ENCODE measurements around the gene MIEN1.
"Not testable (repeated sequence)": the region's sequence is repeated elsewhere in the genome, so short reads cannot be mapped to it uniquely, and the experiment has no call there.

The MIEN1 gene

DNA sequence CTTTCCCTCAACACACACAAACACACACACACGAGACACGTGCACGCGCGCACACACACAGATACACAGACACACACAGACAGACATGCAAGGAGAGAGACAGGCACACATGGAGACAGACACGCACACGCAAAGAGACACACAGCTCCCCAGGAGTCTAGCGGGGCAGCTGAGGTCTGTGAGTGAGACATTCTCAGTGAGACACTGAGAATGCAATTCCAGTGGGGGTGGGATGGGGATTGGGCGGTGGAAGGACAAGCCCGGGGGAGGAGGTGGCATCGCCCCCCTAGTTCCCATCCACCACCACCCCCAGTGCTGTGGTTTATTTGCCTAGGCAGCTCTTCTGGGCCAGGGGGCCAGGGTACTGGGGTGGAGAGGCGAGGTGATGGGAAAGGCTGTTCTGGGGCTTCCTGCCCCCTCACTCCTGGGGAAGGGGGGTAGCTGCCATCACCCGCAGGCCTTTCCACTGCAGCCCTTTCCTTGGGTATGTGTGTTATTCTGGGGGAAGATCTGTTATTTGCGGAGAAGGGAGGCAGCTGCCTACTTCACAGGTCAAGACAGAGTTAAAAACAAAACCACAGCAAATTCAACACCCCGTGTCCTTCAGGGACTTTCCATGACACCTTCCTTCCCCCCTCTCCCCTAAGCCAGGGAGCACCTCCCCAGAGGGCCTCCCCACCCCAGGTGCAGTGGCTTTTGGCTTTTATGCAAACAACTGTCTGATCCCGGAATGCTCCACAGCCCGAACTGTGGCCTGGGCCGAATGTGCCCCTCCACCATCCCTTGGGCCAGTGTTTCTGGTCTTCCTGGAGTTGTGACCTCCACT, 25.4 kb upstream of the MIEN1 start:
- DNase-seq, result no peak

GRCh38 chr17:39754958-39755553, 24.7 kb upstream of the MIEN1 start:
- no peak for DNase-seq

- DNase-seq, result peak; percentile 62
Observed at GRCh38 chr17:39754161-39754957, 24.0 kb upstream of the MIEN1 start.

GRCh38 chr17:39753514-39754160, 23.3 kb upstream of the MIEN1 start:
- no peak for DNase-seq

- no peak for DNase-seq
Observed at GRCh38 chr17:39752241-39752881, 22.0 kb upstream of the MIEN1 start.

GRCh38 chr17:39751637-39752036, 21.3 kb upstream of the MIEN1 start:
- no peak for DNase-seq

DNA sequence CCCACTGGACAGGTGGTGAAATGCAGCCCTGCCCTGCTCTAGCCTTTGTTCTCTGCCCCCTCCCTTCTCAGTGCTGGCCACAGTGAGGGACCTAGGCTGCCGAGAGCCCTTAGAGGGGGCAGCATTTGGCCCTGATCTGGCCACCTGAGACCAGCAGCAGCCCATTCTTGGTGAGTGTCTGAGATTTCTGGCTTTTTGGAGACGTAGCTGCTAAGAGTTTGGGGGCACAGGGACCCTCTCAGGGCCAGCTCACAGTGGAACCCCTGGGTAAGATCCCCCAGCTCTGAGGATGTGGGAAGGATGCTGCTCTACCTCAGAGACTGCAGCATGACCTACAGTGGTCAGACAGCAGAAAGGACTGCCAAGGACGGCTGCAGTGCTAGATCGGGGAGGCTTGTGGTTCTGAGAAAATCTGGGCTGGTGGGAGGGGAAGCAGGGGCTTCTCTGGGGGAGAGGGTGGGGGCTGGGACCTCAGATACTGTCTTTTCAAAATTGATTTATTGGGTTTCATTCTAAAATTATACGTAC, 20.7 kb upstream of the MIEN1 start:
- DNase-seq, result no peak

- DNase-seq, result peak; percentile 34
Observed at GRCh38 chr17:39750131-39751015, 20.0 kb upstream of the MIEN1 start.

GRCh38 chr17:39748444-39749034, 18.2 kb upstream of the MIEN1 start:
- not testable (repeated sequence) for DNase-seq

GRCh38 chr17:39747745-39748144, 17.4 kb upstream of the MIEN1 start:
- no peak for DNase-seq

DNA sequence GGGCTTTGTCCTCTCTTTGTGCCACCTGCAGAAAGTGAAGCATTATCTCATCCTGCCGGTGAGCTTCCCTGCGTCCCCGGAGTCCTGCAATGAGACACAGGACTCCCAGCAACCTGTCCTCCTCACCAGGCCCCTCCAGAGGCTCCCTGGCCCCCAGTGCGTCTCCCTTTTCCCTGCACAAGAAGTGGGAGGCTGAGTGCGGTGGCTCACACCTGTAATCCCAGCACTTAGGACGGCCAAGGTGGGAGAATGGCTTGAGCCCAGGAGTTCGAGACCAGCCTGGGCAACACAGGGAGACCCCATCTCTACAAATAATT, 15.8 kb upstream of the MIEN1 start:
- no peak for DNase-seq

DNA sequence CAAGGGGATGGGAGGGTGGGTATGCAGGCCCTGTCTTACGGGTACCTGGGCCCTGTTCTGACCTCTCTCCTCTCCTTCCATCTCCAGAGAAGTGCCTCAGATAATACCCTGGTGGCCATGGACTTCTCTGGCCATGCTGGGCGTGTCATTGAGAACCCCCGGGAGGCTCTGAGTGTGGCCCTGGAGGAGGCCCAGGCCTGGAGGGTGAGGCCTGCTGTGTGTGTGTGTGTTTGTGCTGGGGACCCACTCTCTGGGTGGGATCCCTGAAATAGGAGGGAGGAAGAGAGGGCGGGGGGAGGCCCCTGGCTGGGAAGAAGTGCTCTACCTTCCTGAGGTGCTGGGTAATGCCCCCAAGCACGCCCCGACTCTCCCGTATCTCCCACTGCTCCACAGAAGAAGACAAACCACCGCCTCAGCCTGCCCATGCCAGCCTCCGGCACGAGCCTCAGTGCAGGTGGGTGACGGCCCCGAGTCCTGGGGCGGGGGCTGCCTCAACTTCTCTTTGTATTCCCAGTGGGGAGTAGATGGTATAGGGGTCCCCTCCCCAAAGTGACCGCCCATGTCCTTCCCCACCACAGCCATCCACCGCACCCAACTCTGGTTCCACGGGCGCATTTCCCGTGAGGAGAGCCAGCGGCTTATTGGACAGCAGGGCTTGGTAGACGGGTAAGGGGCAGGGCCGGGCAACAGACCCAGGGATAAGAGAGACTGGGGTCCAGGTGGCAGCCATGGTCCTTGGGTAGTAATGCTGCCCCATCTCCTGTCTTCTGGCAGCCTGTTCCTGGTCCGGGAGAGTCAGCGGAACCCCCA, 15.2 kb upstream of the MIEN1 start:
- no peak for DNase-seq

DNA sequence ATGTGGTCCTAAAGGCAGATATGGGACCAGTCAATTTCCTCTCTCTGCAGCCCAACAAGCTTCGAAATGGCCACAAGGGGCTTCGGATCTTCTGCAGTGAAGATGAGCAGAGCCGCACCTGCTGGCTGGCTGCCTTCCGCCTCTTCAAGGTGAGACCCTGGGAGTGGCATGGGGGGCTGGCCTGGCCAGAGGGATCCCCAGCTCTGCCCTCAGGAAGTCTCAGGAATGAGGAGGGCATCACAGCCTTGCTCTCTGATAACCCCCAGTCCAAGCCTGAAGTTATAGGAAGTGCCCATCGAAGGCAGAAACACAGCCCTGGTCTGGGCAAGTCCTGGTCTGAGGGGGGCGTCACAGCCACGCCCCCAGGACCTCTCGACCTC, 14.5 kb upstream of the MIEN1 start:
- DNase-seq, result no peak

- DNase-seq, result no peak
Observed at GRCh38 chr17:39744075-39744835, 13.9 kb upstream of the MIEN1 start.

- no peak for DNase-seq
Observed at GRCh38 chr17:39742856-39743436, 12.6 kb upstream of the MIEN1 start.

- DNase-seq, result no peak
Observed at GRCh38 chr17:39742126-39742855, 12.0 kb upstream of the MIEN1 start.

DNA sequence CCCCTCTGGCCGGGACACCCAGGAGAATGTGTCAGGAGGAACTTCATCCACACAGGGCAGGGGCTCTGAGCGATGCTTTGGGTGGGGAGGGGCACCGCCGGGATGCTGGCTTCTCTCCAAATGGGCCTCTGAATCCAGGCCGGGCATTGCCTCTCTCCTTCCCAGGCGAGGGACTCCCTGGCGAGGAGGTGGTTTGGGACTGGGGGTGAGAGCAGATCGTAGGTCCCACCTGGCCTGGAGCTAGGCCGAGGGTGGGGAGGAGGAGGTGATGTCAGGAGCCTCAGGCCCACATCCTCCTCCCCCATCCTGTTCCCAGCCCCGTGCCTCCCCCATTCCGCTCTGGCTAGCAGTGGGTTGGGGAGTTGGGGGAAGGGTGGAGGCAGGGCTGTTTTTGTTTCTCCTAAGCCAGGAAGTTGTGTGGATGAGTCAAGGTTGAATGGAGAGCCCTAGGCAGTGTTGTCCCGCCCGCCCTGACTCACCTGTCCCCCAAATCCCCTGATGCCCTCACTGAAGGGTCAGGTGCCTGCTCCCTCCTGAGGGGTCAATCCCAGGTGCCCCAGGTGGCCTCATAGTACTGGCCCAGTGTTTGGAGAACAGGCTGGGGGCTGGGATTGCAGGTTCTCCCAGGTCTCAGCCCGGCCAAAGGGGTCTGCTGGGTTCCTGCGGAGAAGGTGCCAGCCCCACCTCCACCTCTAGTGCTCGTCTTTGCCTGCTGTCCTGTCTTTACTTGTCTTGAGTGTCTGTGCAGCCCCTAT, 10.2 kb upstream of the MIEN1 start:
- no peak for DNase-seq

Data from DMS 273 treated with DMSO at 0.1 percent for 48 hours (cell line).